Neuronal stem cell (in vitro differentiated cells): ENCODE results near the gene SNAP25. TPM values are rescaled to one million over a fixed set of nuclear protein-coding genes. Genes with fewer than 3 reads are reported as not detected.

ENCODE experiments used
- DNase-seq: peaks from one replicate; pipeline ENCODE4 v3.0.0-alpha.2; 2013; ENCODE audit warnings: low spot score
- H2AFZ ChIP-seq: one replicate; pipeline ENCODE4 v1.6.1; 2013; ENCODE audit warnings: mild to moderate bottlenecking, low read length, inconsistent platforms
- H2AK5ac ChIP-seq: 2 replicates; pipeline ENCODE4 v1.6.1; 2013; ENCODE audit warnings: low read depth, mild to moderate bottlenecking, inconsistent platforms, low read length, moderate library complexity, mixed read lengths
- H2BK120ac ChIP-seq: 2 replicates; pipeline ENCODE4 v1.6.1; 2013; ENCODE audit warnings: low read depth, mild to moderate bottlenecking, inconsistent platforms, low read length, moderate library complexity, mixed read lengths
- H2BK12ac ChIP-seq: one replicate; pipeline ENCODE4 v1.6.1; 2013; ENCODE audit warnings: low read length, inconsistent platforms
- H2BK15ac ChIP-seq: 2 replicates; pipeline ENCODE4 v1.6.1; 2013; ENCODE audit warnings: mild to moderate bottlenecking, low read length, inconsistent platforms, mixed read lengths
- H2BK5ac ChIP-seq: one replicate; pipeline ENCODE4 v1.6.1; 2013; ENCODE audit warnings: inconsistent platforms, mild to moderate bottlenecking, low read length, moderate library complexity
- H3K14ac ChIP-seq: one replicate; pipeline ENCODE4 v1.6.1; 2013; ENCODE audit warnings: low read length, inconsistent platforms
- H3K18ac ChIP-seq: 2 replicates; pipeline ENCODE4 v1.6.1; 2013; ENCODE audit warnings: low read length, inconsistent platforms
- H3K23ac ChIP-seq: 2 replicates; pipeline ENCODE4 v1.6.1; 2013; ENCODE audit warnings: low read depth, mild to moderate bottlenecking, mixed read lengths, low read length, inconsistent platforms; ENCODE audit not compliant: poor library complexity
- H3K27ac ChIP-seq: replicated peaks from 3 replicates; pipeline ENCODE4 v1.5.1; 2013; ENCODE audit warnings: low read length, inconsistent platforms
- H3K27me3 ChIP-seq, 3 experiments: 2 replicates each; pipeline ENCODE4 v1.6.1; 2013; ENCODE audit warnings: low read length in 3 of 3, mild to moderate bottlenecking in 2 of 3, inconsistent platforms in 1 of 3, low read depth in 1 of 3, mixed read lengths in 1 of 3, moderate library complexity in 1 of 3; ENCODE audit not compliant: control insufficient read depth in 3 of 3, insufficient read depth in 3 of 3
- H3K36me3 ChIP-seq, 2 donors: replicated peaks in 1 of 2; 2 replicates each; pipeline ENCODE4 v1.6.1; 2013; ENCODE audit warnings: low read length in 2 of 2; ENCODE audit not compliant: control insufficient read depth in 2 of 2, insufficient read depth in 2 of 2
- H3K4ac ChIP-seq: 2 replicates; pipeline ENCODE4 v1.6.1; 2013; ENCODE audit warnings: inconsistent platforms, mild to moderate bottlenecking, low read length, moderate library complexity
- H3K4me1 ChIP-seq, 2 donors: 1 replicate in 1 of 2; 2 replicates in 1 of 2; pipeline ENCODE4 v1.6.1; 2013; ENCODE audit warnings: low read length in 2 of 2, low read depth in 1 of 2; ENCODE audit not compliant: control insufficient read depth in 2 of 2, insufficient read depth in 1 of 2
- H3K4me2 ChIP-seq: one replicate; pipeline ENCODE4 v1.6.1; 2013; ENCODE audit warnings: mild to moderate bottlenecking, low read length, inconsistent platforms; ENCODE audit not compliant: insufficient read depth, poor library complexity, severe bottlenecking
- H3K4me3 ChIP-seq, 2 donors: 2 replicates each; pipeline ENCODE4 v1.5.1; 2013; ENCODE audit warnings: low read length in 2 of 2, mild to moderate bottlenecking in 2 of 2, inconsistent platforms in 1 of 2, moderate library complexity in 1 of 2
- H3K79me1 ChIP-seq: one replicate; pipeline ENCODE4 v1.6.1; 2013; ENCODE audit warnings: low read depth, mild to moderate bottlenecking, inconsistent platforms, low read length, moderate library complexity
- H3K9ac ChIP-seq: one replicate; pipeline ENCODE4 v1.6.1; 2013; ENCODE audit warnings: mild to moderate bottlenecking, low read depth, low read length, inconsistent platforms; ENCODE audit not compliant: poor library complexity
- H3K9me3 ChIP-seq, 2 donors: replicated peaks in 1 of 2; 2 replicates each; pipeline versions ENCODE3 to v1.6.1; 2013; ENCODE audit warnings: low read length in 2 of 2, mild to moderate bottlenecking in 2 of 2, inconsistent platforms in 1 of 2, low read depth in 1 of 2, mixed read lengths in 1 of 2, moderate library complexity in 1 of 2; ENCODE audit not compliant: control insufficient read depth in 2 of 2, insufficient read depth in 1 of 2
- H4K8ac ChIP-seq: one replicate; pipeline ENCODE4 v1.6.1; 2013; ENCODE audit warnings: low read depth, mild to moderate bottlenecking, inconsistent platforms, low read length, moderate library complexity
- H4K91ac ChIP-seq: one replicate; pipeline ENCODE4 v1.6.1; 2013; ENCODE audit warnings: low read length, low read depth, mild to moderate bottlenecking, inconsistent platforms; ENCODE audit not compliant: poor library complexity
- WGBS, 2 donors: extraction: QIAGEN DNeasy Blood & Tissue Kit; methylation state at CpG; one replicate each; pipeline ENCODE4 v1.1.7; 2013; ENCODE audit warnings: missing lambda C conversion rate in 2 of 2, mixed read lengths in 1 of 2; ENCODE audit not compliant: insufficient read length in 2 of 2, insufficient replicate concordance in 1 of 2; ENCODE audit errors: extremely low coverage in 2 of 2; 5-methylcytosine and 5-hydroxymethylcytosine counted together
- polyA plus RNA-seq, 2 experiments: library from polyadenylated mRNA; stranded (reverse); fragments of 200-250 nt; gene quantifications; one replicate each; pipeline ENCODE4 v1.2.3, GENCODE V29; 2013

Gene SNAP25
- 0.86 TPM for polyA plus RNA-seq (2013, experiment 1 of 2)
- 0.68 TPM for polyA plus RNA-seq (2013, experiment 2 of 2)

- H3K14ac ChIP-seq, result peak within 1 kb of the TSS; percentile 95
- peak within 1 kb of the TSS; percentile 58 to 80 for H3K4me3 ChIP-seq
- peak within 1 kb of the TSS; percentile 95 for H2BK15ac ChIP-seq
- no CpG with 5 or more reads among the region's 53 CpGs for WGBS, 2 donors
- peak within 1 kb of the TSS; percentile 89 for H3K27ac ChIP-seq
- H3K9me3 ChIP-seq, result no peaks in the 10 kb centered on the region
- H3K9ac ChIP-seq, result peak within 1 kb of the TSS; percentile 72
- peak within 1 kb of the TSS; percentile 68 for H2BK120ac ChIP-seq
- peak within 1 kb of the TSS; percentile 97 for H4K8ac ChIP-seq
- H3K36me3 ChIP-seq, result no peaks in the 10 kb centered on the region
- peak within 1 kb of the TSS; percentile 57 for H2AK5ac ChIP-seq
- H3K4ac ChIP-seq, result peak within 1 kb of the TSS; percentile 31
- H3K27me3 ChIP-seq, result peaks cover 0 to 37% (median 5%) of the 10 kb centered on the region in 3 experiments
- H3K4me1 ChIP-seq, result peaks cover 6 to 7% of the 10 kb centered on the region in 2 donors
- H4K91ac ChIP-seq, result no peak within 1 kb of the TSS
- H3K23ac ChIP-seq, result no peak within 1 kb of the TSS
- peak within 1 kb of the TSS; percentile 97 for H3K4me2 ChIP-seq
- H2AFZ ChIP-seq, result peak within 1 kb of the TSS; percentile 97
- peak within 1 kb of the TSS; percentile 91 for H2BK5ac ChIP-seq
- no peak within 1 kb of the TSS for H2BK12ac ChIP-seq
- peak; percentile 87 for DNase-seq
- H3K18ac ChIP-seq, result peak within 1 kb of the TSS; percentile 97
- no peaks in the 10 kb centered on the region for H3K79me1 ChIP-seq
These were observed at the start of gene SNAP25 for GRCh38 chr20:10218536-10219451. Gene SNAP25 (plus strand): TSS chr20:10218830. CDS start chr20:10275492, 56,662 bp downstream.

GRCh38 chr20:10169752-10170151 is 48.9 kb upstream of the SNAP25 start:
- Histone ChIP-seq H3K9me3 (no peaks in the 10 kb centered on the region), H3K79me1 (no peaks in the 10 kb centered on the region), H3K4me1 (peaks cover 2 to 3% of the 10 kb centered on the region in 2 donors), H2BK120ac (no peak overlapping the region), H4K91ac (no peak overlapping the region), H3K4me2 (no peak overlapping the region), H3K9ac (no peak overlapping the region), H3K4me3 (no peak overlapping the region), H2AK5ac (no peak overlapping the region), H3K14ac (no peak overlapping the region), H3K18ac (no peak overlapping the region), H3K27ac (no peak overlapping the region), H4K8ac (no peak overlapping the region), H3K4ac (no peak overlapping the region), H2BK5ac (no peak overlapping the region), H2BK12ac (no peak overlapping the region), H3K23ac (no peak overlapping the region), H2AFZ (no peak overlapping the region), H3K27me3 (peaks cover 0 to 37% (median 8%) of the 10 kb centered on the region in 3 experiments), H2BK15ac (no peak overlapping the region), H3K36me3 (no peaks in the 10 kb centered on the region)
- DNase-seq, result no peak

GRCh38 chr20:10170261-10170660 is 48.4 kb upstream of the SNAP25 start:
- Histone ChIP-seq H2BK120ac (no peak overlapping the region), H3K4me2 (no peak overlapping the region), H2BK5ac (no peak overlapping the region), H3K9ac (no peak overlapping the region), H3K4me1 (peaks cover 2 to 3% of the 10 kb centered on the region in 2 donors), H3K36me3 (no peaks in the 10 kb centered on the region), H3K4ac (no peak overlapping the region), H3K27me3 (peaks cover 0 to 37% (median 8%) of the 10 kb centered on the region in 3 experiments), H3K18ac (no peak overlapping the region), H3K27ac (no peak overlapping the region), H3K14ac (no peak overlapping the region), H2AK5ac (no peak overlapping the region), H4K8ac (no peak overlapping the region), H2BK15ac (no peak overlapping the region), H2AFZ (no peak overlapping the region), H3K79me1 (no peaks in the 10 kb centered on the region), H4K91ac (no peak overlapping the region), H3K23ac (no peak overlapping the region), H2BK12ac (no peak overlapping the region), H3K9me3 (no peaks in the 10 kb centered on the region), H3K4me3 (no peak overlapping the region)
- no CpG with 5 or more reads among the region's 2 CpGs for WGBS, 2 donors
- DNase-seq, result no peak
